Brain microvascular endothelial cell (primary cell): ENCODE measurements around the gene SQSTM1.

Source experiments
- DNase-seq: peaks from one replicate; pipeline ENCODE4 v3.0.0-alpha.2; 2020
- H3K27ac ChIP-seq: fragments of 250-450 bp; sonication (Bioruptor Pico); 2 replicates; pipeline ENCODE4 v1.5.1; 2020; ENCODE audit warnings: mild to moderate bottlenecking, moderate library complexity
- H3K27me3 ChIP-seq: fragments of 250-450 bp; sonication (Bioruptor Pico); replicated peaks from 2 replicates; pipeline ENCODE4 v1.5.1; 2020; ENCODE audit warnings: mild to moderate bottlenecking
- H3K36me3 ChIP-seq: fragments of 250-450 bp; sonication (Bioruptor Pico); replicated peaks from 2 replicates; pipeline ENCODE4 v1.5.1; 2020; ENCODE audit warnings: mild to moderate bottlenecking
- H3K4me3 ChIP-seq: 2 replicates; pipeline ENCODE4 v1.5.1; 2011; ENCODE audit warnings: low read depth, mild to moderate bottlenecking, control low read depth, low read length, moderate library complexity
- CTCF ChIP-seq: IDR thresholded peaks from 2 replicates; pipeline ENCODE4 v1.5.1; 2011; ENCODE audit warnings: low read depth, mild to moderate bottlenecking, moderate library complexity, low read length, control low read depth, inconsistent platforms; ENCODE audit errors: missing control alignments
- in situ Hi-C: cut with HindIII; loops from 2 replicates; pipeline ENCODE4 v1.10.0; 2017; ENCODE audit warnings: low sequenced_read_pairs, low pct_ligation_motif_present

Gene SQSTM1

GRCh38 chr5:179776411-179776938, 44.2 kb upstream of the SQSTM1 start:
- Histone ChIP-seq H3K4me3 (no peak overlapping the region), H3K27ac (no peak overlapping the region), H3K27me3 (no peaks in the 10 kb centered on the region), H3K36me3 (peaks cover 52% of the 10 kb centered on the region)
- TF ChIP-seq CTCF, result no peak
- DNase-seq, result no peak
- in situ Hi-C loops, result no loop called here

GRCh38 chr5:179777456-179777855, 43.2 kb upstream of the SQSTM1 start:
- no peak overlapping the region for H3K27ac ChIP-seq
- in situ Hi-C loops, result no loop called here
- no peaks in the 10 kb centered on the region for H3K27me3 ChIP-seq
- no peak overlapping the region for H3K4me3 ChIP-seq
- TF ChIP-seq CTCF, result no peak
- DNase-seq, result no peak
- peaks cover 42% of the 10 kb centered on the region for H3K36me3 ChIP-seq

- no peak for TF ChIP-seq CTCF
- in situ Hi-C loops, result no loop called here
- no peak overlapping the region for H3K27ac ChIP-seq
- no peak for DNase-seq
- peaks cover 37% of the 10 kb centered on the region for H3K36me3 ChIP-seq
- H3K27me3 ChIP-seq, result no peaks in the 10 kb centered on the region
- no peak overlapping the region for H3K4me3 ChIP-seq
Measured at GRCh38 chr5:179777909-179778308, 42.8 kb upstream of the SQSTM1 start.

- no peak for TF ChIP-seq CTCF
- H3K27ac ChIP-seq, result no peak overlapping the region
- H3K27me3 ChIP-seq, result no peaks in the 10 kb centered on the region
- in situ Hi-C loops, result no loop called here
- no peak overlapping the region for H3K4me3 ChIP-seq
- peaks cover 30% of the 10 kb centered on the region for H3K36me3 ChIP-seq
- DNase-seq, result no peak
Measured at GRCh38 chr5:179778591-179778990, 42.1 kb upstream of the SQSTM1 start.

- no peak overlapping the region for H3K27ac ChIP-seq
- H3K4me3 ChIP-seq, result no peak overlapping the region
- peaks cover 18% of the 10 kb centered on the region for H3K36me3 ChIP-seq
- H3K27me3 ChIP-seq, result no peaks in the 10 kb centered on the region
- DNase-seq, result no peak
- in situ Hi-C loops, result no loop called here
- no peak for TF ChIP-seq CTCF
Measured at GRCh38 chr5:179779826-179780225, 40.9 kb upstream of the SQSTM1 start.

GRCh38 chr5:179780362-179780761, 40.3 kb upstream of the SQSTM1 start:
- in situ Hi-C loops, result no loop called here
- no peak for TF ChIP-seq CTCF
- Histone ChIP-seq H3K4me3 (no peak overlapping the region), H3K27ac (no peak overlapping the region), H3K36me3 (peaks cover 16% of the 10 kb centered on the region), H3K27me3 (no peaks in the 10 kb centered on the region)
- no peak for DNase-seq
